ENCODE measurements around the gene SH2D6. TPM values are rescaled to one million over a fixed set of nuclear protein-coding genes. Genes with fewer than 3 reads are reported as not detected.

Gene SH2D6
- total and polyA plus RNA-seq, 2 of the 8 experiments (the other 6 are each of a cell fraction or from before 2014, with no cell fraction given): 0.42 TPM; not detected in 1

DNA sequence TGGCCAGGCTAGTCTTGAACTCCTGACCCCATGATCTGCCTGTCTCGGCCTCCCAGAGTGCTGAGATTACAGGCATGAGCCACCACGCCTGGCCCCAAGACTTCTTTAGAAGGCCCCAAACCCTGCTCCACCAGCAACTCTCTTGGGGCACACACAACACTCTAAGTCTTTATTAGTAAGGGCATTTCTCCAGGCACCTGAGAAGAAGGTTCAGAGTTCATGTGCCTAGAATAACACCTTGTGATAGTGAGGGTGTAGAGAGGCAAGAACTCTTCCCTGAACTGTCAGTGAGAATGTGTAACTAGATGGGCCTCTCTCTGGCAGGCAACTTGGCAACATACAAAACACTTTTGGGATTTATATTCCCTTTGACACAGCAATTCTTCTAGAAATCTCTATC, 43.8 kb downstream of the SH2D6 start (continued):
- TF ChIP-seq YY1 (IDR thresholded peaks at IDR 0.05; ENCODE audit: low read depth, low read length) (no peak), MAX (IDR thresholded peaks at IDR 0.05) (no peak), TAF7 (optimal IDR thresholded peaks at IDR 0.05; ENCODE audit: borderline replicate concordance, low read depth, low read length) (no peak)

All from H1 (cell line).